HG03280 (cell line): Measurements from ENCODE around the gene PLCG1.
A peak's percentile ranks its signal among the peaks of the same experiment; 100 is the strongest.
"Not testable (repeated sequence)": the region's sequence is repeated elsewhere in the genome, so short reads cannot be mapped to it uniquely, and the experiment has no call there.

Experiments used
- ATAC-seq: cut with Tn5 transposase; IDR thresholded peaks from one replicate; pipeline ENCODE4 v1.9.1; 2021; ENCODE audit warnings: mild to moderate bottlenecking, moderate library complexity; ENCODE audit not compliant: unreplicated experiment

PLCG1 gene

DNA sequence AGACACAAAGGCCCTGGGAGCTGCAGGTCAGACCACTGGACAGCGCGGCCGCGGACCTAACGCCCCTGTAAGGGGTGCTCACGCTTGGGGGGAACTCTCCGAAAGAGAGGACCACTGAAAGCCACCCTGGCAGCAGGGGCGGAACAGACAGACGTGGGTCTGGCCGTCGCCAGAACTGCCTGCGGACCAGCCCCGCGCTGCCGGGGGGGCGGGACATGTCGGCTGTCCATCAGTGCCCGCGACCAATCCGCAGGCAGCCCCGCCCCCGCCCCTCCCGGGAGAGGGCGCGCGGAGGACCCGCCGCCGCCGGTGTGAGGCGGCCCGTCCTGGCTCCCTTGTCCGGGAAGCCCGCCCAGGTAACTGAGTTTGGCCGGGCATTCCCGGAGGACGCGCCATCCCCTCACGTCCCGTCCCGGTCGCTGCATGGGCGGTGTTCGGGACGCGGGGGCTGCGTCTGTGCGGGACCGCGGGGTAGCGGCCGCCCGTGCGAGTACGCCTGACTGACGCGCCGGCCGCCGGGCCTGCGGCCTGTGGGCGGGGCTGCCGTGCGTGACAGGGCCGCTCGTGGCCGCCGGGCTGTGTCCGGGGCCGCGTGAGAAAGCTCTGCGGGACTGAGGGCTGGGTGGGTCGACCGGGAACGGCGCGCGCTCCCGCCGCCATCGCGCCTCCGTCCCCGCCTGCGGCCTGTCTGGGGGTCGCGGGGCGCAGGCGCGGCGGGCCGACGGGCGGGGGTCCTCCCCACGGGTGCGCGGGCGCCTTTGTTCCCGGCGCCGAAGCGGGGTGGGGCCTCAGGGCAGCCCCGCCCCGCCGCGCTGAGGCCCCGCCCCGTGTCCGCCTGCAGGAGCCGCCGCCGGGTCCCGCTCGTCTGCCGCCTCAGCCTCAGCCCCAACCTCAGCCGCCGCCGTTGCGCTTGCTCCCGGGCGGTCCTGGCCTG, at the start of gene PLCG1:
Gene PLCG1 (plus strand): TSS at position 864 of the 934 bp plus-strand sequence. CDS start 99 bp downstream, outside the sequence.
- peak; percentile 51 for ATAC-seq

DNA sequence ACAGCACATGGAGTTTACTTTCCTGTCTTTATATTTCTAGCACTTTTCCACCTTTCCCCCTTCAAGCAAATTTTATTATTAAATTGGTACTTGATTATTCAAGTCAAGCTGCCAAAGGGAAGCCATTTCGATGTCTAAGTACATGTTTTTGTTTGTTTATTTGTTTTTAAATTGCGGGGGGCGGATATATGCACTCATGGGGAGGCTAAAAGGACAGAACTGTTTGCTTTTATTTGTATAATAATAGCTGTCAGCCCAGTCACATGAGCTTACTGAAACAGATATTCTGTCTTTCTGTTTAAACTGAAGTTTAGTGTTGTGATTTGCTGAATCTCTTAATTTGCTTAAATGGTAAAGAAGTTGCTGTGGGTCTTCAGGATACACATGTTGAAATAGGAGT, 49.6 kb upstream of the PLCG1 start:
- ATAC-seq: no peak

DNA sequence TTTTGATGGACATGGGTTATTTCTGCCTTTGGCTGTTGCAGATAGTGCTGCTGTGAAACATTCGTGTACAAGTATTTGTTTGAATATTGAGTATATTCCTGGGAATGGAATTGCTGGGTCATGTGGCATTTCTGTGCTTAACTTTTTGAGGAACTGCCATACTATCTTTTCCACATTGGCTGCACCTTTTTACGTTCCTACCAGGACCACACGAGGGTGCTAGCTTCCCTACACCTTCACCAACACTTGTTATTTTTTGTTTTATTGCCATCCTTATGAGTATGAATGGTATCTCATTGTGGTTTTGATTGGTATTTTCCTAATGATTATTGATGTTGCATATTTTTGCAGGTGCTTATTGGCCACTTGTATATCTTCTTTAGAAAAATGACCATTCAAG, 47.8 kb upstream of the PLCG1 start:
- ATAC-seq: no peak

DNA sequence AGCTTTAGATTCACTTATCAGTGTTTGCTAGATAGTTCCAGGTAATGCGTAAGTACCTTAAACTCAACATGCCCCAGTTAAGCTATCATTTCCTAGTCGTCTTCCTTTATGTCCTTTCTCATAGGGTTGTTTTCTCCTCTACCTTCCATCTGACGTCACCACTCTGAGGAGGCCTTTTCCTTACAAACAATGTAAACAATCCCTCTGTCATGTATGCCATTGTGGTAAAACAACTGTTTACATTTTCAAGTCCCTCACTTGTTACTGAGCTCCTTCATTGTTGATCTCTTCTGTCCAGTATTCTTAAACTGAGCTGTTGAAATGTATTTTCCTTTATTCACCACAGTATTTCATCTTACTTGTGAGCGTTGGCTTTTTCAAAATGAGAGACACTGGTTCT, 45.4 kb upstream of the PLCG1 start:
- ATAC-seq: no peak

DNA sequence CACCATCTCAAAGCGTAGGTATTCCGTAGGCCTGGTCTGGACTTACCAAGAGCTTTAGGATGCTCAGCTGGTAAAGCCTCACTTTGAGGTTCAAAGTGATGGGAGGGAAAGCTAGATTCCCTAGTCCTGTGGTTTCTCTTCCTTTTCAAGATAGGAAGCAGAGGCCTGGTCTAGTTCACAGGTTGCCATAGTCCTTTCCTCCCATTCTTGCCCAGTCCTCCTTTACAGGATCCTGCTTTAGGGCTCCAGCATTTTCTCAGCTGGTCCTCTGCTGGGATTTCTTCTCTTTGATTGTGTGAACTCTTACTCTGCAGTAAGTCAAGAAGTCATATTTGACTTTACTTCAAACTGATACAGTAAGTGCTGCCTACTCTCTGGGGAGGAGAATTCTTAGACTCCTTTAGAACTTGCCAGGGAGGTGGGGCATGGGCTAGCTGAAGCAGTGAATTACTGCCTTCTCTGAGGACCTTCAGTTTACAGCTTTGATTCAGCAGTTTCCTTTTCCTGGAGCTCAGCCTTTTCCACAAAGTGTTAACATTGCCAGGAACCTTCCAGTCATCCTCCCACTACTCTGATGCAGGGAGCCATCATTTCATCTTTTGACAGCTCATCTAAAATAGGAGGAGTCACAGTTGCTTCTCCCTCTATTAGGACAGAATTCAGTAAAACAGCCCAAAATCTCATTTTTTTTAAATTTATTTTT, 42.8 kb upstream of the PLCG1 start:
- no peak for ATAC-seq

DNA sequence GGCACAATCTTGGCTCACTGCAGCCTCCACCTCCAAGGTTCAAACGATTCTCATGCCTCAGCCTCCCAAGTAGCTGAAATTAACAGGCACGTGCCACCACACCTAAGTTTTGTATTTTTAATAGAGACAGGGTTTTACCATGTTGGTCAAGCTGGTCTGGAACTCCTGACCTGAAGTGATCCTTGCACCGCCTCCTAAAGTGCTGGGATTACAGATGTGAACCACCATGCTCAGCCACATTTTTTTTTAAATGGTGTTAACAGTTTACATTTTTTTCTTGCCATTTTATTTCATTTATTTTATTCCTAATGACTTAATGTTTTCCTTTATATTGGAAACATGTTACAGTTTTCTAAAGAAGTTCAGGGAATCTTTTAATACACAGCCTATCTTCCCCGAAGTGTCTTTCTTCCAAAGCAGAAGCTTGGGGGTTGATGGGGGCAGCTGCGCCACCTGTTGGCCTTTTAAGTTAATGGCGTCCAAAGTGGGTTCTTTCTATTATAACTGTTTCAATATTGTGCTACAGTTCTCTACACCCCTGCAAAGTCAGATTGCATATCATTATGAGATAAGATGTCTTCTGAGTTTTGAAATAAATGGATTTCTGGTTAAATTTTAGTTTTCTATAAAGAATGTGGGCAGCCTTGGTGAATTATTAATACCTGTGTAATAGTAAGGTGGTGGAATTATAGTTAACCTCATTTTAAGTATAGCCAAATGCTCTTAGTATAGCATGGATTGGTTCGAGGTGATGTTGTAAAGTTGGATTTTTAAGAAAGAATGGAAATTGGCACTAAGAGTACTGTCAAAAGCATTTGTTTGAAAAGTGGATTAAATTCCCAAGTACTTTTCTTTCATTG, 42.0 kb upstream of the PLCG1 start:
- no peak for ATAC-seq

DNA sequence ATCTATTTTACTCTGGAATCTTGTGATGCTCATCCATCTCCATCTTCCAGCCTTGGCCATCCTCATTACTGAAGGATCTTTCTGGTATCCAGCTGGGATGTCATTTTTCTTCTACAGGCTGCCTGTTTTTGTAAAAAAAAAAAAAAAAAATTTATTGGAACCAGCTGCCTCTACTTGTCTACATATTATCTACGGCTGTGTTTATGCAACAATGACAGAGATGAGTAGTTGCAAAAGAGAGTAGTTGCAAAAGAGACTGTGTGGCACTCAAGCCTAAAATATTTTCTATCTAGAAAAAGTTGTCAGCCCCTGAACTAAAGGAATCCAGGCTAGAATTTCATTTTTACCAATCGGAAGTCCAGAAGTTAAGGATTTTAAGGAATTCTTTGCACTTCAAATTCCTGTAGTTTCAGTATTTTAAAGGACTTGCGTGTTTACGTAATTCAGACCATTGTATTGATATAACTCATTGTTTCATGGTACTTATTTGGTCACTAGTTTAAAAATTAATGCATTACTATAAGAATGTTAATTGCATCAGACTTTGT, 38.6 kb upstream of the PLCG1 start:
- no peak for ATAC-seq

DNA sequence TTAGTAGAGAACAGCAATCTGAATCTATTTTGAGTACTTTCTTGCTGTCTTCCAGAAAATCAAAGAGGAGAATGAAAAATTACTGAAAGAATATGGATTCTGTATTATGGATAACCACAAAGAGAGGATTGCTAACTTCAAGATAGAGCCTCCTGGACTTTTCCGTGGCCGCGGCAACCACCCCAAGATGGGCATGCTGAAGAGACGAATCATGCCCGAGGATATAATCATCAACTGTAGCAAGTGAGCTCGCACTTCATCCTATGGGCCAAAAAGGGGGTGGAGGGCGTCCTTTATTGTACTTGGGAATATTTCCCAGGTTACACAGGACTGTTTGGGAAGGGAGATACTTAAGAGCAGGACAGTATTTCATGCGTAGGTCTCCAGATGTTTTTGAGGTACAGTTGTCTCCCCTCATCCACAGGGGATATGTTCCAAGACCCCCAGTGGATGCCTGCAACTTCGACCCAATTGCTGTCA, 37.3 kb upstream of the PLCG1 start:
- ATAC-seq: no peak

DNA sequence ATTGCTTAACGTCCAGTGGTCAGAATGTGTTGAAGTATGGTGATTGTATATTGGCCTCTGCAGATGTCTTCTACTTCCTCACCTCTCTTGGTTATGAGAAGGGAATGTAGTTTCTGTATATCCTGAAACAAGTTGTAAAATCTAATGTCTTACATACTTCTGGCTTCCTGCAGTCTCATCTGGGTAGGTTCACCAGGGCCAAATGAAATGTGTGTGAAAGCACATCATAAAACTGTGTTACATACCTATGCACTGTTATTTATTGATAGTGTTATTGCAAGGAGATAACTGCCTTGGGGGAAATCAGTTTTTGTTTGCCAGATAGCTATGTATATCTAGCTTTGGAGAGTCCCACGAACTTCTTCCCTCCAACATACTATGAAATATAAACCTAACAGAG, 35.7 kb upstream of the PLCG1 start:
- no peak for ATAC-seq

DNA sequence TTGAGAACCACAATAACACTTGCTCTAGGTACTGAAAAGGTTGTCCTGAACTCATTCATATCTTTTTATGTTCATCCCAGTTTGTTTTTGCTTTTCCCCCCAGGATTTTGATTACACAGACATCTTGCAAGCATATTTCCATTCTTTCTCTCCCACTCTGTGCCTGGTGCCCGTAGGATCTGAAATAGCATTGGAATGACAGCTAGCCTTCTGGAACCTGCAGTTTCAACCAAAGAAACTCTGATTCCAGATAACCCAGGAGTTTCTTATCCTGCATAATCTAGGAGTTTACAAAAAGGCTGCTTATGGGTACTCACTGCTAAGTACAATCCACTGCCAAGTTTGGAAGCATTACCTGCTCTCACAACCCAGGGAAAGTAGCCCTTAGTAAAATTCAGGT, 28.8 kb upstream of the PLCG1 start:
- ATAC-seq: no peak

DNA sequence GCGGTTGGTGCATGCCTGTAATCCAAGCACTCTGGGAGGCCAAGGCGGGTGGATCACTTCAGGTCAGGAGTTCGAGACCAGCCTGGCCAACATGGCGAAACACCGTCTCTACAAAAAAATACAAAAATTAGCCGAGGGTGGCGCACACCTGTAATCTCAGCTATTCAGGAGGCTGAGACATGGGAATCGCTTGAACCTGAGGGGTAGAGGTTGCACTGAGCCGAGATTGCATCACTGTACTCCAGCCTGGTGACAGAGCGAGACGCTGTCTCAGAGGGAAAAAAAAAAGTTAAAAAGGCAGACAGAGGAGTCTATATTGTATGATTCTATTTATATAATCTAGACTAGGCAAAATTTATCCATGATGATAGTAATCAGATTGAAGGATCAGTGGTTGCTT, 27.3 kb upstream of the PLCG1 start:
- ATAC-seq: no peak

DNA sequence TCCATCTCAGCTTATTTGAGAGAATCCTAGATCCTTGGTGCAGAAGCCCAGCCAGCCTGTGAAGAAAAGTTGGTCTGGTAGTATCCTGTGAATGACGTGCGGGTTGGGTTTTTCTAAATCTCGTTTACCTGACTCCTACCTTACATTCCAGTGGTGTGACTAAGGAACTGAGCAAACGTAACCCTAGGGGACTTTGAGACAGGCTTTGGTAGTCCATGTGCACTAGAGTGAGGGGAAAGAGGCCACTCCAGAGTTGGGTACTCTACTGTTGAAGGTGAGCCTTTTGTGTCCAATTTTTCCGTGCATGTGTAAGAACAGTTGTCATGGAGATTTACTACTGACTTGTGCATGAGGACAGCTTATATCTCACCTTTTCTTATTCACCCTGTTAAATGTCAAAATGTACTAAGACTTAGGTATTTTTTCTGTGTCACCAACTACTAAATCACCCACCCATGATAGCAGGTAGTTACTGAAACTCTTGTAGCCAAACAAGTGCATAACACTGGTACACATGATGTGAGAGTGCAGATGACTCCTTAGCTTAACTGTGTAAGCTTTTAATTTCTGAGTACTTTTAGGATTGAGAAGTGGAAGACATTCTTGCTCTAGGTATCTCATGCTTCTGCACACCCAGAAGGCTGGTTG, 26.3 kb upstream of the PLCG1 start:
- no peak for ATAC-seq

DNA sequence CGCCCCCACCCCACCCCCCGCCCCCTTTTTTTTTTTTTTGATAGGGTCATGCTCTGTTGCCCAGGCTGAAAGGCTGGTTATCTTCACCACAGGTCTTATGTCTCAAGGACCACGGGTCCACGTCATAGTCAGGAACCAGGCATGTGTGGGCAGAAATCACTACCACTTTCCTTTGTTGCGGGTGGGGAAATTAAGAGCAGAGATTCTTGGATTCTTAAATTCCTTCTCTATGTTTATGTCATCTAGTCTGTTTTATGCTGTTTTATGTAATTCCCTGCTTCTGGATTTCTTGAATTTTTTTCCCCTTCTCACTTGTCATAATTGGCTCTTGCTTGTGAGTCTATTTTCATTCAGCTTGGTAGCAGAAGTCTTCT, 25.8 kb upstream of the PLCG1 start:
- no peak for ATAC-seq

DNA sequence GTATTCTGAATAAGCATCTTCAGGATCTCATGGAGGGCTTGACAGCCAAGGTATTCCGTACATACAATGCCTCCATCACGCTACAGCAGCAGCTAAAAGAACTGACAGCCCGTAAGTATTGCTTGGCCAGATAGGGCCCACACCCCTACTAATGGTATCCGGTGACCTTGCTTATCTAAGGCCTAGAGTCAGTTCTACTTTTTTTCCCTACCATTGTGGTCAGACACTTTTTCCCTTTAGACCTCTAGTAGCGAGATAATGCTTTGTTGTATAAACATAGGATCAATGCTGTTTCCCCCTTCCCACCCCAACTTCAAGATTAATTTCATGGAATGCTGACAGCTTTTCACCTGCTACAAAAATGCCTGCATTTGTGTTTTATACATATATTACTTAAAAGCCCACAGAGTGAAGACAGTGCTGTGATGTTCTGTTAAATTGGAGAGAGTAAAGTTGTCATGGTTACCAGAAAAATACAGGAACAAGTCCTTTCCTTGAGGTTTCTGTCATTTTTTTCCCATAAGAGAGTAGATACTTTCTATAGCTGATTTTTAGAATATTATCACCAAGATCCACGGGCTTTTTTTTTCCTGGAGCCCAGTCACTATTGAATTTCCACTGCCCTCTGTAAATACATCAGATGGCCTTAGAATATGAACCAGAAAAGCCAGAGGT, 20.9 kb upstream of the PLCG1 start:
- ATAC-seq: no peak

DNA sequence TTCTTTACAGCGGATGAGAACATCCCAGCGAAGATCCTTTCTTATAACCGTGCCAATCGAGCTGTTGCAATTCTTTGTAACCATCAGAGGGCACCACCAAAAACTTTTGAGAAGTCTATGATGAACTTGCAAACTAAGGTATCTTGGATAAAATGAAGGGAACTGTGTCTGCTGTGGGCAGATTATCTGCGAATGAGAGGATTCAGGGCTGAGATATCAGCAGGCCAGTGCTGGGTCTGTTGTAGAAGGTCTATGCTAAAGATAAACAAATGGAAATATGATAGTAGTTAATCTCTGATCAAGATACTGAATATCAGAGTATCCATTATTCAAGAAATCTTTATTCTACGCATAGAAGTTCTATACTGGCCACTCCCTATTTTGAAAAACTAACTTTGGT, 19.2 kb upstream of the PLCG1 start:
- not testable (repeated sequence) for ATAC-seq

DNA sequence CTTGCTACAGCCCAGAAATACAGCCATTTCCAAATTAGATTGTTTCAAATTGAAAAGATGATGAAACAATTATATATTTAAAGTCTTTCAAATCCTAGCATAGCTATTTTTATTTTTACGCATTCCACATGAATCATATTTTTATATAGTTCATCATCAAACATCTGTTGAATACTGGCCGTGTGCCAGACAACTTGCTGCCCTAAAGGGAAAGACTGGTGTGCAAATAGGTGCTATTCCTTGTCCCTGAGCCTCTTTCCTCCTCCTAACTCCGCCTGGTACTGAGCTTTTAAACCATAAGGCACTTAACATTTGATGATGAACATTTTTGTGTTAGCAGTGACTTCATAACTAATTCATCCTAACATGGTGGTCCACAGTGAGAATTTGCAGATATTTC, 18.7 kb upstream of the PLCG1 start:
- no peak for ATAC-seq

DNA sequence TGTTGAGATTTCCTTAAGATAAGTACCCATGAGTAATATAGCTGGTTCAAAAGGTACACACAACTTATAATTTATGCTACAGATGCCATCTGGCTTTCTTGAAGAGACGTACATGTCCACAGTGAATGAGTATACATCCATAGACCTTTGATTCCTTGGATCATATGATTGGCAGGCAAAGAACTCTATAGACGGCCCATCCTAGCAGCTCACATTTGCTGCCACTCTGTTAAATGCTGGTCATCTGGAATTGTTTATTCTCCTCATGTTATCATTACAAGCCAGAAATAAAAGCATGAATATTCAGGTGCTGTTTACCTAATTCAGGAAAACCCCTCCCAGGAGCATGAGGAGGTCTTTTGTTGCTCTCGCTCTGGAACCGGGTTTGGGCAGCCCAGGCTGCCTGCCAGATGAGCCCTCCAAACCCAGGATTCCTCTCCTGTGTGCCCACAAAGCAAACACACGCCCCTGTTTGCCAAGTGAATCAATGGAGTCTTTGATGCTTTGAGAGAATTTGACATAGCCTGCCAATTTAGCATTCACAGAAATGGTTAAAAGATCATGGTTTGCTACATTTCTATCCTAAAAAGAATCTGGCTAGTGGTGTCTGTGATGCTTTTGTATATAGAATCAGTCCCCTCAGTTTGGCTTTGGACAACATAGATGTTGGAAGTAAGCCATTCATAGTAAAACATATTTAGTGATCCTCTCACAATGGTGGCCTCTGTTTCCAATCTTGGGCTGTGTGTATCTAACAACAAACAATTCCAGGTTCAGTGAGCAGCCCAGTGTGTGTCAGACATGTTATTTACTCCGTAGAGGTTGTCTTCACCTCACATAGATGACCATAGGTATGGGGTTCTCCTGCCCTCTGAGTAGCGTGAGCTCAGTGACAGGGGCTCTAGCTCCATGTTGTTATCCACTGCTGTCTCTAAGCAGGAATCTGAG, 17.5 kb upstream of the PLCG1 start:
- no peak for ATAC-seq

DNA sequence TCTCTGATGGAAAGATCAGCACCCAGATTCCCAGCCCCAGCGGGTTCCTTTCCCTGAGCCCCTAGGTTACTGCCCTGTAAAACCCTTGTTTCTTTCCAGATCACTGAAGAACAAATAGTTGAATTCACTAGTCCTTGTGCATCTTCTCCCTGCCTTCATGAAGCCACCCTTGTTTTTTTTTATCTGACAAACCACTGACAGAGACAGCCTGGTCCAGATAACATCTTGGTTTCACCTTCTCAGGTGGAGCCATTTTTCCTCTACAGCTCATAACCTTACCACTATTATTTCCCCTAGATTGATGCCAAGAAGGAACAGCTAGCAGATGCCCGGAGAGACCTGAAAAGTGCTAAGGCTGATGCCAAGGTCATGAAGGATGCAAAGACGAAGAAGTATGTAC, 15.9 kb upstream of the PLCG1 start:
- no peak for ATAC-seq

DNA sequence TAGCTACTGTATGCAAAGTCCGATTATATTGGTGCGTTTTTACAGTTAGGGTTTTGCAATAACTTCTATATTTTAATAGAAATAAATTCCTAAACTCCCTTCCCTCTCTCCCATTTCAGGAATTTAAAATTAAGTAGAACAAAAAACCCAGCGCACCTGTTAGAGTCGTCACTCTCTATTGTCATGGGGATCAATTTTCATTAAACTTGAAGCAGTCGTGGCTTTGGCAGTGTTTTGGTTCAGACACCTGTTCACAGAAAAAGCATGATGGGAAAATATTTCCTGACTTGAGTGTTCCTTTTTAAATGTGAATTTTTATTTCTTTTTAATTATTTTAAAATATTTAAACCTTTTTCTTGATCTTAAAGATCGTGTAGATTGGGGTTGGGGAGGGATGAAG, 13.7 kb upstream of the PLCG1 start:
- no peak for ATAC-seq
